Measurements from ENCODE around the gene RALY.

RALY gene

DNA sequence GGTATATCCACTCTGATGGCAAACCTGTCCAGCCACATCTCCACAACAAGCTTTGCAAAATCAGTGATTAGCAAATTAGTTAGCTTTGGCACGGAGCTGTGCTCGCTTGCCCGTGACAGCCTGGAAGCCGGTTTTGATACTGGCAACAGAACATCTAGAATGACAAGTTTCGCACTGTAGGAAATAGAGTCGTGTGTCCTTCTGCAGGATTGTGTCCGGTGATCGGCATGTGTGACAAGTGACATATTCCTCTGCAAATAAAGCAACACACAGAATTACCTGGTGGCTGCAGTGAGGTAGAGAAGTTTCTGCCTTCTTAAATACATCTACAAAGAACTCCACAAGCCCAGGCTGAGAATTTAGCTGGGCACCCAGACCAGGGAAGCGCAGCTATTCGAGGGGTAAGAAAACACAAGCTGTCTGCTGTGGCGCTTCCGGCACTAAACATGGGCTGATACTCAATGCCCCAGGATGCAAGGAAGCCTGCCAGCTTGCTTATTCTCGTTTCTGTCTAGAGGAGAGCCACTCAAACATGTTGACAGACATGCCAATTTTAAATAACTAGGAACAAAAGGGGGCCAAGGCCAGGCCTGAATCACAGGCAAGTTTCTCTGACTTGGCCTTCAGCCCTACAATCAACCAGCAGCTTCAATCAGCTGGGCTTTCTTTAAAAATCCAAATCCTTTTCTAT lies 96.1 kb downstream of the RALY start:
- no peak overlapping the region for H3K27ac ChIP-seq
- no peak for DNase-seq (ENCODE audit: low spot score)
- TF ChIP-seq, protein P1, sequence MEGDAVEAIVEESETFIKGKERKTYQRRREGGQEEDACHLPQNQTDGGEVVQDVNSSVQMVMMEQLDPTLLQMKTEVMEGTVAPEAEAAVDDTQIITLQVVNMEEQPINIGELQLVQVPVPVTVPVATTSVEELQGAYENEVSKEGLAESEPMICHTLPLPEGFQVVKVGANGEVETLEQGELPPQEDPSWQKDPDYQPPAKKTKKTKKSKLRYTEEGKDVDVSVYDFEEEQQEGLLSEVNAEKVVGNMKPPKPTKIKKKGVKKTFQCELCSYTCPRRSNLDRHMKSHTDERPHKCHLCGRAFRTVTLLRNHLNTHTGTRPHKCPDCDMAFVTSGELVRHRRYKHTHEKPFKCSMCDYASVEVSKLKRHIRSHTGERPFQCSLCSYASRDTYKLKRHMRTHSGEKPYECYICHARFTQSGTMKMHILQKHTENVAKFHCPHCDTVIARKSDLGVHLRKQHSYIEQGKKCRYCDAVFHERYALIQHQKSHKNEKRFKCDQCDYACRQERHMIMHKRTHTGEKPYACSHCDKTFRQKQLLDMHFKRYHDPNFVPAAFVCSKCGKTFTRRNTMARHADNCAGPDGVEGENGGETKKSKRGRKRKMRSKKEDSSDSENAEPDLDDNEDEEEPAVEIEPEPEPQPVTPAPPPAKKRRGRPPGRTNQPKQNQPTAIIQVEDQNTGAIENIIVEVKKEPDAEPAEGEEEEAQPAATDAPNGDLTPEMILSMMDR (IDR thresholded peaks at IDR 0.05) = no peak
- H3K4me3 ChIP-seq = no peak overlapping the region

DNA sequence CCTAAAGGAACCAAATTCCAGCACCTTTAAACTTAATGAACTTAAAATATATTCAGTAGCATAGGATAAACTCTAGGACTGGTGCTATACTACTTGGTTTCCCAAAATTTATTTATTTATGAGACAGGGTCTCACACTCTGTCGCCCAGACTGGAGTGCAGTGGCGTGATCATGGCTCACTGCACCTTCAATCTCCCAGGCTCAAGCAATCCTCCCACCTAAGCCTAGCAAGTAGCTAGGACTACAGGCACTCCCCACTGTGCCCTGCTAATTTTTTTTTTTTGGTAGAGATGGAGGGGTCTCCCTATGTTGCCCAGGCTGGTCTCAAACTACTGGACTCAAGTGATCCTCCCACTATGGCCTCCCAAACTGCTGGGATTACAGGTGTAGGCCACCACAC lies 96.9 kb downstream of the RALY start:
- TF ChIP-seq, protein P1 (IDR thresholded peaks at IDR 0.05) = no peak
- H3K4me3 ChIP-seq = no peak overlapping the region
- no peak overlapping the region for H3K27ac ChIP-seq
- DNase-seq (ENCODE audit: low spot score) = no peak

DNA sequence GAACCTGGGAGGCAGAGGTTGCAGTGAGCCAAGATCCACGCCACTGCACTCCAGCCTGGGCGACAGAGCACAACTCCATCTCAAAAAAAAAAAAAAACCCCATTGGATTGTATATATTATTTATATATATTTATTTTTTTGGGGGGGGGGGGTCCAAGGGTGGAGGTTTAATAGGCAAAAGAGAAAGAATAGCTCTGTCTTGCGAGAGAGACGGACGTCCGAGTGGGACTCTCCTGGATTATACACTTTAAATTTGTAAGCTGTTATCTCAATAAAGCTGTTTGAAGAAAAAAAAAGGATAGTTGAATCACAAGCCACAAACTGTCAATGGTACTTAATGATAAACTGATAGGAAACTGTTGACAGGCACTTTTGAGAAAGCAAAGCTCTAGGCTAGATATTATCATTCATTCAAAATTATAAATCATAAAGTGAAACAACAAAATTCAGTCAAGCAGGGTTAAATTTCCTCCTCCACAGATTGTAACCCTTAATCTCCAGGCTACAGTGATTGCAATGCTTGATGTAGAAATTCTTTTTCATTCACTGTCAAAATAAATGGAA lies 98.0 kb downstream of the RALY start:
- Histone ChIP-seq H3K27ac (no peak overlapping the region), H3K4me3 (no peak overlapping the region)
- no peak for DNase-seq (ENCODE audit: low spot score)
- TF ChIP-seq, protein P1 (IDR thresholded peaks at IDR 0.05) = no peak

DNA sequence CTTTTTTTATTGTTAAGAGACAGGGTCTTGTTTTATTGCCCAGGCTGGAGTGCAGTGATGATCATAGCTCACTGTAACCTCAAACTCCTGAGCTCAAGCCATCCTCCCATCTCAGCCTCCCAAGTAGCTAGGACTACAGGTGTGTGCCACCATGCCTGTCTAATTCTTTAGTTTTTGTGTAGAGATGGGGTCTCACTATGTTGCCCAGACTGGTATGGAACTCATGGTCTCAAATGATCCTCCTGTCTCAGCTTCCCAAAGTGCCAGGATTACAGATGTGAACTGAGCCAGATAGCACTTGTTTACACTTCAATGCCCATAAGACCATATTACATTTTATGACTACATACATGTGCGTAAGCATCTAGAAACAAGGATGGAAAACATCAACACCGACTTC lies 100.2 kb downstream of the RALY start:
- TF ChIP-seq, protein P1 (IDR thresholded peaks at IDR 0.05) = no peak
- Histone ChIP-seq H3K4me3 (no peak overlapping the region), H3K27ac (no peak overlapping the region)
- no peak for DNase-seq (ENCODE audit: low spot score)

DNA sequence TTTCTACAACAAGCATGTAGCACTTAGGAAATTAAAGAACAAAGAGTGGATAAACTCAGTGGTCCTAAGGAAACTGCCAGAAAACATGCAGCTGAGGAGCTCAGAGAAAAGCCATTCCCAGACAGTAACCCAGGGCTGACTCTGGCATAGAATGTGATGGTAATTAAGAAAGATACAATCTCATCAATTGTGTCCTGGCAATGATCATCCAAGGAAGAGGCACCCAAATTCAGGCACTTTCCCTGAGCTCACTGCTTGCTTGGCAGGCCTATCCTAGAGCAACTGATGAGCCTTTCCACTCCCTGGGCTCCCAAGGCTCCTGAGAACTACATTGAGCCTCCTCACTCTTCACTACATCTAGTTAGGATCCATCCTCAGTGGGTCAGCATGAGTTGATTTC lies 102.1 kb downstream of the RALY start:
- no peak overlapping the region for H3K4me3 ChIP-seq
- H3K27ac ChIP-seq = no peak overlapping the region
- TF ChIP-seq, protein P1 (IDR thresholded peaks at IDR 0.05) = no peak
- DNase-seq (ENCODE audit: low spot score) = no peak

DNA sequence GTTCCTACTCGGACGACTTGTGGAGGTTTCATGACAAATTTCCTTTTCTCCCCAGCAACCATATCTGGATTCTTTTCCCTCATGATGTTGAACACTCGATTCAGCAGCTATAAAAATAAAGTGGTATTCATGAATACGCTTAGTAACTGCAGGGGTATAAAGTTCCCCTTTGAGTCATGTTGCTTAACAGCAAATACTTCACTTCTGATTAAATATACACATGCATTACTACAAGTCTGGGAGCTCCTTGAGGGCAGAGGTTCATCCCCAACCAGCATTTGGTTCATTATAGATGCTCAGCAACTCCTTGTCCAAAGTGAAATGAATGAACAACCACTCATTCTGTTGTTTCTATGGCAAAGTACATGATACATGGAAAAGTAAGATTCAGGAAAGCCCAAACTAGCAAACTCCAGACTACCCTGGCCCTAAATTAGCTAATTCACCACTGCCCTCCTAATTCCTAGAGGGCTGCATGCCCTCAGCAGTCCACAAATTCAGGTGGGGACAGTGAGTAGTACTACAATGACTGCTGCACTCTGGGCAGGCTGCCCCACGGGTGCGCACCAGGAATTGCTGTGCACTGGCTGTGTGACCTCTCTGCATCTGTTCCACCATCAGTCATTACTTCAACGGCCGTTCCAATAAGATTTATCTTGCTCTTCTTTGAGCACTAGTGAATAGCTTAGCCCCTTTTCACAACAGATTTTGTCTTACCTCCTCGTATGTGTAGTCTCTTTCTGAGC lies 103.2 kb downstream of the RALY start:
- no peak overlapping the region for H3K27ac ChIP-seq
- TF ChIP-seq, protein P1 (IDR thresholded peaks at IDR 0.05) = no peak
- DNase-seq (ENCODE audit: low spot score) = no peak
- no peak overlapping the region for H3K4me3 ChIP-seq

Data from coronary artery (tissue), 2 donors.